IPS-18c (cell line): ENCODE results near the gene TRO.

ENCODE experiments used
- H3K4me3 ChIP-seq: 2 replicates; pipeline ENCODE4 v1.7.0; 2013; ENCODE audit warnings: low read depth, mild to moderate bottlenecking, low read length, moderate library complexity; ENCODE audit not compliant: insufficient read depth
- H3K9me3 ChIP-seq: one replicate; pipeline ENCODE4 v1.6.1; 2013; ENCODE audit warnings: mild to moderate bottlenecking, low read length, moderate library complexity; ENCODE audit not compliant: control insufficient read depth, insufficient read depth

TRO gene, protein sequence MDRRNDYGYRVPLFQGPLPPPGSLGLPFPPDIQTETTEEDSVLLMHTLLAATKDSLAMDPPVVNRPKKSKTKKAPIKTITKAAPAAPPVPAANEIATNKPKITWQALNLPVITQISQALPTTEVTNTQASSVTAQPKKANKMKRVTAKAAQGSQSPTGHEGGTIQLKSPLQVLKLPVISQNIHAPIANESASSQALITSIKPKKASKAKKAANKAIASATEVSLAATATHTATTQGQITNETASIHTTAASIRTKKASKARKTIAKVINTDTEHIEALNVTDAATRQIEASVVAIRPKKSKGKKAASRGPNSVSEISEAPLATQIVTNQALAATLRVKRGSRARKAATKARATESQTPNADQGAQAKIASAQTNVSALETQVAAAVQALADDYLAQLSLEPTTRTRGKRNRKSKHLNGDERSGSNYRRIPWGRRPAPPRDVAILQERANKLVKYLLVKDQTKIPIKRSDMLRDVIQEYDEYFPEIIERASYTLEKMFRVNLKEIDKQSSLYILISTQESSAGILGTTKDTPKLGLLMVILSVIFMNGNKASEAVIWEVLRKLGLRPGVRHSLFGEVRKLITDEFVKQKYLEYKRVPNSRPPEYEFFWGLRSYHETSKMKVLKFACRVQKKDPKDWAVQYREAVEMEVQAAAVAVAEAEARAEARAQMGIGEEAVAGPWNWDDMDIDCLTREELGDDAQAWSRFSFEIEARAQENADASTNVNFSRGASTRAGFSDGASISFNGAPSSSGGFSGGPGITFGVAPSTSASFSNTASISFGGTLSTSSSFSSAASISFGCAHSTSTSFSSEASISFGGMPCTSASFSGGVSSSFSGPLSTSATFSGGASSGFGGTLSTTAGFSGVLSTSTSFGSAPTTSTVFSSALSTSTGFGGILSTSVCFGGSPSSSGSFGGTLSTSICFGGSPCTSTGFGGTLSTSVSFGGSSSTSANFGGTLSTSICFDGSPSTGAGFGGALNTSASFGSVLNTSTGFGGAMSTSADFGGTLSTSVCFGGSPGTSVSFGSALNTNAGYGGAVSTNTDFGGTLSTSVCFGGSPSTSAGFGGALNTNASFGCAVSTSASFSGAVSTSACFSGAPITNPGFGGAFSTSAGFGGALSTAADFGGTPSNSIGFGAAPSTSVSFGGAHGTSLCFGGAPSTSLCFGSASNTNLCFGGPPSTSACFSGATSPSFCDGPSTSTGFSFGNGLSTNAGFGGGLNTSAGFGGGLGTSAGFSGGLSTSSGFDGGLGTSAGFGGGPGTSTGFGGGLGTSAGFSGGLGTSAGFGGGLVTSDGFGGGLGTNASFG (N-terminal part only)

DNA sequence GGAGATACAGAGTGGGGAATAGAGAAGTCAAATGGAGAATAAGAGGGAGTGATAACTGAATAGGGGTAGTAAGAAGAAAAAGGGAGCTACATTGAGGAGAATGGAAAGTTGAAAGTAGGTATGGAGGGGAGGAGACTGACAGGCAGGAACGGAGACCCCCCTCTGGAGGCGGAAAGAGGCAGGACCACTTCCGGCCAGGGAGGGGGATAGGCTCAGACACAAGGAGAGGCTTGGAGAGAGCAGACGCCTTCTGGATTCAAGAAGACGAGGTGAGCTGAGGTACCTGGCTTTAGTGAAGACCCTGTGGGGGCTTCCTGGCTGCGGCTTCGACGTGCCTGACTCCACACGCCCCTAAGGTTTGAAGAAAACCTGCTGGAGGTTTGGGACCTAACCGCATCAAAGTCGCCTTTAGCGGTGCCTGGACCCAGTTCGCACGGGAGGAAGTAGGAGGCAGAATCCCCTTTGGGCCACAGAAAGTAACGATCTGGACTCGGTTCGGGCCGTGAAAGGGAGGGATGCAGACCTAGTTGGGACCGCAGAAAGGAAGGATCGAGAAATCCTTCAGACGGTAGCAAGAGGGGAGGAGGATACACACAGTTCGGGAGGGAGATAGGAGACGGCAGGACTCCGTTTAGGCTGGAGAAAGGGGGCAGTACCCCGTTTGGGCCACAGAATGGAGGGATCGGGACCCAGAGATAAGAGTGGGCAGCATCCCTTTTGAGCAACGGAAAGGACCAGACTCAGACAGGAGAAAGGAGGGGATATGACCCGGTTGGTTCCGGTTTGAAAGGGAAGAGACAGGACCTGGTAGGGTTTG lies at the start of gene TRO:
Gene TRO, plus strand, starts transcription at position 215 of the 817 bp plus-strand sequence. CDS start 1,423 bp downstream, outside the sequence.
- Histone ChIP-seq H3K4me3 (peak within 1 kb of the TSS; percentile 73), H3K9me3 (peaks cover 2% of the 10 kb centered on the region)

DNA sequence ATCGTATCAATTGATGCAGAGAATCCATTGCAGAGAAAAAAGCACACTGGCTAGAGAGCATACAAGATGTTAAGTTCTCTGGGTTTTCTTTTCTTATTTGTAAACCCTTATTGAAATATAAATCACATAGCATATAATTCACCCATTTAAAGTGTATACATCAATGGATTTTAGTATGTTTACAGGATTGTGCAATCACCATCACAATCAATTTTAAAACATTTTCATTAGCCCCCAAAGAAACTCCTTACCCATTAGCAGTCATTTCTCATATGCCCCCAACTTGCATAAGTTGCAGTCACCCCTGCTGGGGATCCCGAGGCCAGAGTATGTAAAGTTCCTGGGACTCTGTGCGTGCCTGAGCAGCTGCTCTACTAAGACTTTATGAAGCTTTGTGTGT lies 34.9 kb upstream of the TRO start:
- H3K4me3 ChIP-seq: no peak overlapping the region
- peaks cover 5% of the 10 kb centered on the region for H3K9me3 ChIP-seq

DNA sequence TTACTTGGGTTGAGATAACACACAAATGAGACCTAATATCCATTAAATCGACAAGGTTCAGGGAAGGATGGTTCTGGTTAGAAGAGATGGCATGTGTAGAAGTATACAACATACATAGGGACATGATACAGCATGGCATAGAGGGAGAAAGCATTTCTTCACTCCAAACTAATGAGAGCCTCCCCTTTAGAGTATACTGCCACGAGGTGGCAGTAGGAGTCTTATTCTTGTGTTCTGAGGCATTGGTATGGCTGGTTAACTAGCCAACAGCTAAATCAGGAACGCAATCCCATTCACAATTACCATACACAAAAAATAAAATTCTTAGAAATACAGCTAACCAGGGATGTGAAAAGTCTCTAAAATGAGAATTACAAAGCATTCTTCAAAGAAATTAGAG lies 29.1 kb upstream of the TRO start:
- Histone ChIP-seq H3K9me3 (peaks cover 3% of the 10 kb centered on the region), H3K4me3 (no peak overlapping the region)

DNA sequence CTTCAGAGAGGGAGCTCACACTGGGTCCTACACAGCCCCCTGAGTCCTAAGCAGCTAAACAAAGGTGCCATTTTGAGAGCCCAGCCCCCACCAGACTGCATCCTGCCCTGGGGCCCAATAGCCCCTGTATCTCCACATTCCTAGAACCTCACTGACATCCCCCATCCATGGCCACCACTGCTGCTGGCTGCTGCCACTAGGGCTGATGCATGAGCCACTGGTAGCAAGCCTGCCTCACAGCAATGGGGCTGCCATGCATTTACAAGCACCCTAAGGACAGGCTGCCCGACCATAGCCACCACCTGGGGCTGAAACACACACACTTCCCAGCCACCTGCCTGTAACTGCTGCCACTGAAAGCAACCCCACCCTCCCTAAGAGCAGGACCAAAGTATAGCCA lies 26.5 kb upstream of the TRO start:
- Histone ChIP-seq H3K9me3 (peaks cover 5% of the 10 kb centered on the region), H3K4me3 (no peak overlapping the region)

DNA sequence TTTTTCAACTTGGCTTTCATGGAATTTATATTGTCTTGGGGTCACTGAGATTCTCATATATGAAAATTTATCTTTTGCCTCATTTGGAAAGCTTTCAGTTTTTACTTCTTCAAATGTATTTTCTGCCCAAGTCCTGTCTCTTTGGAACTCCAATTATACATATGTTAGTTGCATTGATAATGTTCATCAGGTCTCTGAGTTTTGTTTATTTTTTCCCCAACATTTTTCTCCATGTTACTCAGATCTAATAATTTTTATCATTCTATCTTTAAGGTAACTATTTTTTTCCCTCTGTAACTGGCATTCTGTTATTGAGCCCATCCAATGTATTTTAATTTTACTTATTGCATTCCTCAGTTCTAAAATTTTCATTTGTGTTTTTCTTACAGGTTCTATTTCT lies 10.7 kb upstream of the TRO start:
- H3K4me3 ChIP-seq: no peak overlapping the region
- H3K9me3 ChIP-seq: peaks cover 2% of the 10 kb centered on the region

DNA sequence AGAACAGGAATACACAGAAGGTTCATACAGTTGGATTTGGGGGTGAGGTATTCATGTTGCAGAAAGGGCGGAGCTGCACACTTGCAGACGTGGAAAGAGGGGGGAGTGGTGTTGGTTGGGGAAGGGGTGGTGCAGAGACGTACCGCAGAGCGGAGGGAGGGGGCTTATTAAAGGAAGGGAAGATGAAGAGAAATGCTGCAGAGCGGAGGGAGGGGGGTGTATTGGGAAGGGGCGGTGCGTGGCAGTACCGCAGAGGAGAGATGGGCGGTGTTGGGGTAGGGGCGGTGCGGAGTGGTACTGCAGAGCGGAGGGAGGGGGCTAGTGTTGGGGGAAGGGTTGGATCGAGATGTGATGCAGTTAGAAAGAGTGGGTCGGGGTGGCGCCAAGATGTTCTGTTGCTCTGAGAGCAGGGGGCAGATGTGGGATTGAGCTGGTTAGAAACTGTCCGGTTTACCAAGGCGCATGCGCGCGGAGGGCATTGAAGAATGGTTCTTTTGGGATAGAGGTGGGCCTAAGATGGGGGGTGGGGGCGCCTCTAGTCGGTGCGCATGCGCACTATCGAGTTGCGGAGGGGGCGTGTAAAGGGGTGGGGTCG lies 900 bp downstream of the TRO start:
- H3K9me3 ChIP-seq: peaks cover 2% of the 10 kb centered on the region
- peak overlapping the region; percentile 73 for H3K4me3 ChIP-seq

- peaks cover 5% of the 10 kb centered on the region for H3K9me3 ChIP-seq
- 0 out of 2 replicates have a peak overlapping the region, but pooled peaks have one; percentile 73 for H3K4me3 ChIP-seq
Measured at GRCh38 chrX:54922547-54922946, 1.9 kb downstream of the TRO start.

GRCh38 chrX:54923376-54923775 lies 2.8 kb downstream of the TRO start:
- Histone ChIP-seq H3K4me3 (no peak overlapping the region), H3K9me3 (peaks cover 5% of the 10 kb centered on the region)

- peaks cover 13% of the 10 kb centered on the region for H3K9me3 ChIP-seq
- H3K4me3 ChIP-seq: no peak overlapping the region
Measured at GRCh38 chrX:54926978-54927377, 6.4 kb downstream of the TRO start.

- peaks cover 18% of the 10 kb centered on the region for H3K9me3 ChIP-seq
- no peak overlapping the region for H3K4me3 ChIP-seq
Measured at GRCh38 chrX:54928876-54929275, 8.3 kb downstream of the TRO start.

- H3K9me3 ChIP-seq: peaks cover 20% of the 10 kb centered on the region
Measured at GRCh38 chrX:54930291-54931049, 9.8 kb downstream of the TRO start.

DNA sequence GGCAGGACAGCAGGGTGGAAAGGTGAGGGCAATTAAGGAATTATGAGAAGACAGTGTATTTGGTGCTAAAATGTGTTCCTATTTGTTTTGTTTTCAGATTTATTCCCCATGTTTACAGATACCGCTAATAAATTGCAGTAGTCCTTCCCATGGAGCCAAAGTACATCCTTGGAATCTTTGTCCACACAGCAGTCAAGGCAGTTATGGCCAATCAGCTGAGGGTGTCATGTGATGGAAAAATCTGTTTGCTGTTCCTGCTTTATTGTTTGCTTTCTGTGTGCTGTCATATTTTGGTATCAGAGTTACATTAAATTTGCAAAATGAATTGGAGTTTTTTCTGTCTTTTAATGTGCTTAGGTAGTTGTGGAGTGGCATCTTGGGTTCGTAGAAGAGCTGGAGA lies 10.5 kb downstream of the TRO start:
- Histone ChIP-seq H3K9me3 (peaks cover 18% of the 10 kb centered on the region), H3K4me3 (no peak overlapping the region)

More at GRCh38 chrX:54930291-54931049, 9.8 kb downstream of the TRO start:
- H3K4me3 ChIP-seq: no peak overlapping the region; the same call in 1 of the 2 replicates

DNA sequence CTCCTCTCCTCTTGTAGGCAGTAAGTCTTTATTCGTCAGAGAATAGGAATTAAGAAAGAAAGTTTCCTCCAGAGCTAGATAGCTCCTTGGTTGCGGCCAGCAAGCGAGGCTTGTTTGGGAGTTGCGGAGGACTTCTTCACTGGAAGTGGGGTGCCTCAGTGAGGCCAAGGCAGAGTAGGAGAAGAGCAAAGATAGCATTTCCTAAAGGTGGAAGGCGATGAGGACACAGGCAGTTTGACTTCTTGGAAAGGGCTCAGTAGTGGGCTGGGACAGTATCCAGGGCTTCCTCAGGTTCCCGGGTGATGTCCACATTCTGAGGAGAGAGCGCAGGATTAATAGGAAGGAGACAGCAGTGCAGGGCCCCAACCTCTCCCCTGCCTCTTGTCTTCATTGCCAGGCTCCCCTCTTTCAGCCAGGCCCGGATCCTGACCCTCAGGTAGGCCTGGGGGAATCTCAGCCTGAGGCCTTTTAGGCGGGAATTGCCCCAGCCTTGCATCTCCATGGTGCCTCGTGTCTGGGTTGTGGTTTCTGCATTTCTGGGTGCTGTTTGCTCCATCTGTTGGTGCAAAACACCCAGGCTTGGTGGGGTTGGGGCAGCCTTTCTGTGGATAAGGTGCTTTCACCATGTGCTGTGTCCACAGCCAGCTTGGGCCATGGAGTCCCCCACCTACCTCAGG lies 12.7 kb downstream of the TRO start:
- no peak overlapping the region for H3K4me3 ChIP-seq
- H3K9me3 ChIP-seq: peaks cover 15% of the 10 kb centered on the region

DNA sequence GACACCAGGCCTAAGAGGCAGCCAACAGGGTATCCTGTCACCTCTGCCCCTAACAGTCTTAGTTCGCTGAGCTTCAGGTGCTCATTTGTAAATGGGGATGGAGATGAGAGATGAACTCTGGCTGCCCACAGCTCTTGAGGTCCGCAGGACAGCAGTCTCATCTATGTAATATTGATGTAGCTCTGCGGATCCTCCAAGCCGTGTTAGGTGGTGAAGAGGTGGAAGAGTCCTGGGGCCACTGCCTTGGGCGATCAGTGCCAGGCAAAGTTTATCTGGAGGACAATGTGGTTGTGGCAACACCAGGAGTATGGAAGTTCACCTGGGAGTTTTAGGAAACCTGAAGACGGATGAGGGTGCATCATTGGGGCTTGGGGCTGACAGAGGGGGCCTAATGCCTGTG lies 13.4 kb downstream of the TRO start:
- H3K4me3 ChIP-seq: no peak overlapping the region
- H3K9me3 ChIP-seq: peaks cover 15% of the 10 kb centered on the region

GRCh38 chrX:54934890-54935289 lies 14.3 kb downstream of the TRO start:
- H3K4me3 ChIP-seq: no peak overlapping the region
- H3K9me3 ChIP-seq: peaks cover 13% of the 10 kb centered on the region
